Measurements from ENCODE around the gene ZBTB16. TPM values are rescaled to one million over a fixed set of nuclear protein-coding genes. Genes with fewer than 3 reads are reported as not detected.

The ZBTB16 gene
- total RNA-seq (19.5 and 20.3 TPM in 2 replicates), polyA plus RNA-seq (9.8 and 16.7 TPM in 2 replicates), polyA minus RNA-seq (63.9 and 64.1 TPM in 2 replicates), Bru-seq, nascent RNA (percentile 75 among the genes with signal in this experiment), BruChase-seq, experiment 1, labeled RNA remaining after a 6-hour chase (percentile 56 among the genes with signal in this experiment), BruChase-seq, experiment 2, labeled RNA remaining after a 2-hour chase (percentile 60 among the genes with signal in this experiment)
- 6.6 and 8.0 TPM in 2 replicates for polyA plus RNA-seq (2011; cell fraction: cytosol; rRNA removed)
- polyA plus RNA-seq (2011; cell fraction: nucleus; rRNA removed), result 25.1 and 34.1 TPM in 2 replicates
- polyA plus RNA-seq (2012), result 2.9 and 8.0 TPM in 2 replicates
- polyA minus RNA-seq (2011; cell fraction: cytosol; rRNA and poly(A)+ RNA removed), result not detected
- polyA minus RNA-seq (2011; cell fraction: nucleus; rRNA and poly(A)+ RNA removed), result 48.0 and 80.7 TPM in 2 replicates
- long read RNA-seq, transcript ZBTB16-201 (7 exons, 2,523 nt), result major isoform, 8 of 12 reads
- long read RNA-seq, partial matches to known transcripts, result 2 of 12 reads
- long read RNA-seq, other reads (novel, unspliced or antisense), result 1 of 12 reads

DNA sequence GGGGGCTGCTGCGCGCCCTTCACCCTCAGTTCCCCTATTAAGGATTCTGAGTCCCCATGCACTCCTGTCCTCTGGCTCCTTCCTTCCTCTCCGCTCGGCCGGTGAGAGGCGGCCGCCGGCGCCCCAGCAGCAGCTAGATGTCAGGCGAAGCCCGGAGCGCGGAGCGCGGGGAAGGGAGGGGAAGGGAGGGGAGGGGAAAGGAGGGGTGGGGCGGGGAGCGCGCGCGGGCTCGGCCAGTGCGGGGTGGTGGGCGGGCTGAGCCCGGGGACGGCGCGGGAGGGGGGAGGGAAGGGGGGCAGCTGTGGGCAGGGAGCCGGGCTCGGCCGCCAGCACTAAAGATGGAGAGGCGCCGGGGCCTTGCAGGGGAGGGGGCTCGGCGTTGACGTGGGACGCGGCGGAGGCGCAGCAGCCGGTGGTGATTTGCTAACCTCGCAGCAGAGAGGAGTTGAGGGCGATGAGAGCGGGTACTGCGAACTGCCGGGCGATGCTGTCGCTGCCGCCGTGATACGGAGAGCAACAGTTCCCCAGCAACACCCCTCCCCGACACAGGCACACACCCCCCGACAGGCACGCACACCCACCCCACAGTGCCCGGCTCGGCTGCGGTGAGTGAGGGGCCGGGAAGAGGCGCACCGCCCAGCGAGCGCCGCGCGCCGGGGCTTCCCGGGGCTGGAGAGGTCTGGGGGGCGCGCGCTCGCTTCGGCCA lies at the start of gene ZBTB16:
TSS of gene ZBTB16 (plus strand) at position 434 of the 706 bp plus-strand sequence. CDS start 3,590 bp downstream, outside the sequence.
- FAIRE-seq, result peak; percentile 82
- peak within 1 kb of the TSS; percentile 78 for H3K27ac ChIP-seq (ENCODE audit: insufficient read depth, low read depth, low read length)
- peak; percentile 83 for DNase-seq (ENCODE audit: low read depth, low spot score)
- no peaks in the 10 kb centered on the region for H4K20me1 ChIP-seq (replicated peaks; ENCODE audit: control insufficient read depth, extremely low read depth, insufficient read depth, low read length)
- no peaks in the 10 kb centered on the region for H3K9me1 ChIP-seq (replicated peaks; ENCODE audit: control insufficient read depth, extremely low read depth, insufficient read depth, low read length)
- dilution Hi-C loops (cut with MboI; ENCODE audit: extremely low pct_ligation_motif_present, low sequenced_read_pairs) (no loop called here), intact Hi-C loops (cut with micrococcal nuclease) (loop anchor here (1.0 kb wide), 7 partner anchors 15 to 202 kb away; no protein-coding TSS in a partner anchor)
- H2AFZ ChIP-seq (ENCODE audit: low read depth, low read length), result peak within 1 kb of the TSS; percentile 75
- H3K27me3 ChIP-seq (ENCODE audit: control insufficient read depth in 2 of 2, insufficient read depth in 2 of 2, low read length in 2 of 2), result peaks cover 0 to 2% of the 10 kb centered on the region in 2 experiments
- peak within 1 kb of the TSS; percentile 82 for H3K4me2 ChIP-seq (ENCODE audit: insufficient read depth, low read length)
- POLR2A ChIA-PET, result interaction anchor here (1.1 kb wide), 1 partner anchor 120 kb away, joined by 3 read pairs; no protein-coding TSS in a partner anchor
- BruUV-seq (replicated peaks), result no TSS peak
- H3K9ac ChIP-seq (replicated peaks; ENCODE audit: extremely low read depth, insufficient read depth, low read length), result peak within 1 kb of the TSS; percentile 94
- peaks cover 8% of the 10 kb centered on the region for H3K4me1 ChIP-seq (ENCODE audit: control insufficient read depth, extremely low read depth, insufficient read depth, low read length)
- peaks cover 2 to 12% of the 10 kb centered on the region in 2 experiments for H3K36me3 ChIP-seq (ENCODE audit: control insufficient read depth in 2 of 2, extremely low read depth in 1 of 2, insufficient read depth in 2 of 2, low read length in 2 of 2)
- CTCF ChIA-PET, result interaction anchor here (1.0 to 6.6 kb wide), 15 partner anchors 11 to 202 kb away, joined by 3 to 90 read pairs (median 6); no protein-coding TSS in a partner anchor
- H3K4me3 ChIP-seq (replicated peaks in 1 of 3; ENCODE audit: insufficient read depth in 1 of 3, low read depth in 1 of 3, low read length in 3 of 3), result peak within 1 kb of the TSS; percentile 86 to 90 (median 87)
- peaks cover 6% of the 10 kb centered on the region for H3K79me2 ChIP-seq (ENCODE audit: control insufficient read depth, insufficient read depth, low read length)
- peak; percentile 4 to 29 for TF ChIP-seq CTCF (IDR thresholded peaks at IDR 0.05; ENCODE audit: extremely low read depth in 1 of 2, insufficient read depth in 1 of 2, low read depth in 1 of 2, low read length in 2 of 2)
- peak; percentile 75 for TF ChIP-seq POLR2AphosphoS5 (IDR thresholded peaks at IDR 0.05; ENCODE audit: insufficient read depth, low read depth, low read length)
- TF ChIP-seq MAX (IDR thresholded peaks at IDR 0.05; ENCODE audit: insufficient read depth, insufficient read length), result no peak
- no peak for TF ChIP-seq MYC (IDR thresholded peaks at IDR 0.05; ENCODE audit: low read depth, low read length)
- H3K9me3 ChIP-seq (replicated peaks; ENCODE audit: control insufficient read depth, insufficient read depth, low read length), result no peaks in the 10 kb centered on the region

Measured in endothelial cell of umbilical vein (primary cell).